ENCODE results near the gene SIT1. TPM values are rescaled to one million over a fixed set of nuclear protein-coding genes. Genes with fewer than 3 reads are reported as not detected.

SIT1 gene
- total RNA-seq, 6 experiments from 2014 or later, result 0.18 to 0.58 (median 0.37) TPM; not detected in 1

DNA sequence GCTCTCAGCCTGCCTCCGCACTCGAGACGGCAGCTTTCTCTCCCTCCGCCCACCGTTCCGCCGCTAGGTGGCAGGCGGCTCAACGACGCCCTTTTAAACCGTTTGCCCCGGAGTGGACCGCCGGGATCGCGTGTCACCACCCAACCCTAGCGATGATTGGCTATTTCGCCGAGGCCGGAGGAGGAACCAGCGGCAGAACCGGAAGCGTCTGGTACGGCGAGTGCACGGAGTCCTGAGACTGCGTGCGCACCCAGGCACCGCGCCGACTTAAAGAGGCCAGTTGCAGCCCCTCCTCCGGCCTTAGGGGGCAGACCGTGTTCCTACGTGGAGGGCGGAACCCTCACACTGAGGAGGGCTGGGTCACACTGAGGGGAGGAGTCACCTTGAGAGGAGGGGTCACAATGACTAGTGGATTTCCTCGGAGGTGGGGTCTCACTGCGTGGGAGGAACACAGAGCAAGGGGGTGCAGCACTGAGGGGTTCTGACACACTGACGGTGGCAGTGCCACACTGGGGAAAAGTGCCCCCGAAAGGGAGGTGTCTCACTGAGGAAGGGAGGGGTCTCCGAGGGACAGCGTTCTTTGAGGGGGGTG, 46.6 kb downstream of the SIT1 start:
- TF ChIP-seq, protein P1, sequence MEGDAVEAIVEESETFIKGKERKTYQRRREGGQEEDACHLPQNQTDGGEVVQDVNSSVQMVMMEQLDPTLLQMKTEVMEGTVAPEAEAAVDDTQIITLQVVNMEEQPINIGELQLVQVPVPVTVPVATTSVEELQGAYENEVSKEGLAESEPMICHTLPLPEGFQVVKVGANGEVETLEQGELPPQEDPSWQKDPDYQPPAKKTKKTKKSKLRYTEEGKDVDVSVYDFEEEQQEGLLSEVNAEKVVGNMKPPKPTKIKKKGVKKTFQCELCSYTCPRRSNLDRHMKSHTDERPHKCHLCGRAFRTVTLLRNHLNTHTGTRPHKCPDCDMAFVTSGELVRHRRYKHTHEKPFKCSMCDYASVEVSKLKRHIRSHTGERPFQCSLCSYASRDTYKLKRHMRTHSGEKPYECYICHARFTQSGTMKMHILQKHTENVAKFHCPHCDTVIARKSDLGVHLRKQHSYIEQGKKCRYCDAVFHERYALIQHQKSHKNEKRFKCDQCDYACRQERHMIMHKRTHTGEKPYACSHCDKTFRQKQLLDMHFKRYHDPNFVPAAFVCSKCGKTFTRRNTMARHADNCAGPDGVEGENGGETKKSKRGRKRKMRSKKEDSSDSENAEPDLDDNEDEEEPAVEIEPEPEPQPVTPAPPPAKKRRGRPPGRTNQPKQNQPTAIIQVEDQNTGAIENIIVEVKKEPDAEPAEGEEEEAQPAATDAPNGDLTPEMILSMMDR (IDR thresholded peaks at IDR 0.05), result peak; percentile 93 to 98 (median 97)
- peak; percentile 64 for TF ChIP-seq POLR2A (IDR thresholded peaks at IDR 0.05)
- Histone ChIP-seq H3K9me3 (no peaks in the 10 kb centered on the region), H3K4me3 (peak overlapping the region; percentile 61 to 85 (median 65)), H3K4me1 (peaks cover 0 to 11% (median 3%) of the 10 kb centered on the region in 4 donors), H3K27me3 (no peaks in the 10 kb centered on the region), H3K36me3 (peaks cover 0 to 10% (median 4%) of the 10 kb centered on the region in 4 donors), H3K27ac (peak overlapping the region; percentile 83 to 89 (median 89))
- ATAC-seq, result peak; percentile 92 to 95 (median 92)
- WGBS (ENCODE audit: insufficient coverage, low coverage, low lambda C conversion rate, missing lambda C conversion rate), result under 1% methylated on average over 28 of the region's 41 CpGs
- DNase-seq, result peak; percentile 99 to 100 (median 100)
- intact Hi-C loops (cut with DNase I), result no loop called here

DNA sequence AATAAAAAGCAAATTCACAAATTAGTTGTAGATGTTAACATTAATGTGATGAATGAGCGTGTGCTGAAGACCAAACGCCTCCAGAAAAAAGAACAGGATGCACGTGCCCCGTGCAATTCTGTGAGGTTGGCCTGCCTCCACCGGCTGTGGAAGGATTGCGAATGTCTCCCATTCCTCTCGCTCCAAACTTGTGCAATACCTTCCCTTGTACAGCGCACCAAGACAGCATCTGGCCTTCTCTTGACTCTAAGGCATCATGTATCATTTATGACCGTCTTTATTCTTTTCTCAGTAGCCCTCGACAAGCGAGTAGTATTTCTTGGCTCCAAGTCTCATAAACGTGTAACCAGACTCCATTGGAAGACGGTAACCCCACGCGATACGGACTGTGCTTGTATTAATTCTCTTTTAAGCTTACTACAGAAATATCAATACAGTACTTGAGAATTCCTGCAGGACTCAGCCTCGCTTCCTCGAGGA, 47.2 kb downstream of the SIT1 start:
- ATAC-seq (peak; percentile 6 to 26 (median 12)), DNase-seq (peak in 2 of 3 donors; percentile 40 to 71)
- H3K27ac ChIP-seq, result peak overlapping the region; percentile 28 to 89 (median 46)
- H3K36me3 ChIP-seq, result peaks cover 0 to 5% (median under 1%) of the 10 kb centered on the region in 4 donors
- H3K4me3 ChIP-seq, result peak overlapping the region; percentile 15 to 85 (median 61)
- H3K9me3 ChIP-seq, result no peaks in the 10 kb centered on the region
- 9% methylated on average over 18 of the region's 18 CpGs for WGBS (ENCODE audit: insufficient coverage, low coverage, low lambda C conversion rate, missing lambda C conversion rate)
- H3K27me3 ChIP-seq, result no peaks in the 10 kb centered on the region
- H3K4me1 ChIP-seq, result peaks cover 0 to 11% (median 3%) of the 10 kb centered on the region in 4 donors
- TF ChIP-seq POLR2A (IDR thresholded peaks at IDR 0.05), result no peak
- TF ChIP-seq, protein P1 (IDR thresholded peaks at IDR 0.05), result no peak
- intact Hi-C loops (cut with DNase I), result no loop called here

DNA sequence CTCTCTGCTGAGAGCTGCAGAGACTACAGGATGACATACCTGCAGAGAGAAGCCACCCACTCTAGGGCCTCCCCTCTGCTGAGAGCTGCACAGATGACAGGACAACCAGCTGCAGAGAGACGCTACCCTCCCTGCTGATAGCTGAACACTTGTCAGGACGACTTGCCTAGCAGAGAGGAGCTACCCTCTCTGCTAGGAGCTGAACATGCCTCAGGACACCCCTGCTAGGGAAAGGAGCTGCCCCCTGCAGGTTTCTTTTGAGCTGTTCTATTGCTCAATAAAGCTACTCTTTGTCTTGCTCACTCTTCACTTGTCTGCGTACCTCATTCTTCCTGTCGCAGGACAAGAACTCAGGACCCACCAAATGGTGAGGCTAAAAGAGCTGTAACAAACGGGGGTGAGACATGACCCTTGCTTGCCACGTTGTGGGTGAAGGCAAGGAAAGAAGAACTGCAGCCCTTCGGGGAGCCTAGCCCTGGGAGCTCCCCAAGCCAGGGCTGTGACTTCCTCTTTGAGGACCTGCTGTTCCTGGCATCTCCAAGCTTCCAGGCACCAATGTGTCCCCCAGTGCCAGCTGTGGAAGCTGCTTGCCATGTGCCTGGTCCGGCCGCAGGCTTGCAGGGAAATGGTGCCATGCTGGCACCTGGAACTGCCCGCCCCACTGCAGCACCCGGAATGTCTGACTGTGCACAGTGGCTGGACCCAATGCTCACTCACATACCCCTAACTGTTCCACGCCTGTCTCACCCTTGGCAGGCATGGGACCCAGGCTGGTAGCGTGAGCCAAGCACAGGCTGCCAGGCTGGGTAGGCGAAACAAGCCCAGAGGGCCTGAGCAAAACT, 50.7 kb downstream of the SIT1 start:
- Histone ChIP-seq H3K36me3 (no peaks in the 10 kb centered on the region), H3K9me3 (no peaks in the 10 kb centered on the region), H3K27ac (no peak overlapping the region), H3K4me1 (no peaks in the 10 kb centered on the region), H3K27me3 (no peaks in the 10 kb centered on the region), H3K4me3 (no peak overlapping the region)
- intact Hi-C loops (cut with DNase I), result no loop called here
- ATAC-seq (no peak), DNase-seq (no peak)
- WGBS (ENCODE audit: insufficient coverage, low coverage, low lambda C conversion rate, missing lambda C conversion rate), result 54% methylated on average over 3 of the region's 14 CpGs
- TF ChIP-seq, protein P1 (IDR thresholded peaks at IDR 0.05), result no peak
- no peak for TF ChIP-seq POLR2A (IDR thresholded peaks at IDR 0.05)

Small RNA genes lying within 50 kb of the gene (microRNA-seq; reads per million reads assigned to microRNA genes)
- gene MIR4667, result 0.58 to 2.6 reads per million in 2 donors

Small RNA genes lying within 50 kb of the gene (small RNA-seq; reads per million reads assigned to genes)
- gene MIR4667 (0 reads per million in 2 experiments), gene RMRP (0 reads per million in 2 experiments), gene RN7SL22P (0 reads per million in 2 experiments)

Other genes with a start within 250 kb of the SIT1 start
- gene RUSC2, start 160.8 kb downstream of the SIT1 start, total RNA-seq, result 10 to 100 TPM in 2 of 6 experiments, 1 to 10 TPM in 4; 6.0 to 12.9 (median 9.1) TPM
- gene TESK1, start 45.7 kb downstream of the SIT1 start, total RNA-seq, result 10 to 100 TPM; 10.7 to 17.2 (median 13.4) TPM
- 1 to 10 TPM in 4 of 6 experiments, under 1 TPM in 2; 0.60 to 6.9 (median 2.3) TPM for gene CD72, start 32.5 kb downstream of the SIT1 start, total RNA-seq
- over 10,000 TPM in 2 of 6 experiments, 1,000 to 10,000 TPM in 4; 1,534 to 17,791 (median 6,650) TPM for gene RMRP, start 7.1 kb upstream of the SIT1 start, total RNA-seq
- 10 to 100 TPM; 10.0 to 24.2 (median 15.3) TPM for gene CCDC107, start 7.4 kb upstream of the SIT1 start, total RNA-seq
- gene ARHGEF39, start 14.3 kb upstream of the SIT1 start, total RNA-seq, result 1 to 10 TPM in 1 of 6 experiments, under 1 TPM in 5; 0.11 to 3.6 (median 0.43) TPM
- 1 to 10 TPM in 1 of 6 experiments, under 1 TPM in 4, not detected in 1; 0.64 to 1.6 (median 0.93) TPM for gene CA9, start 23.0 kb upstream of the SIT1 start, total RNA-seq
- gene TPM2, start 39.0 kb upstream of the SIT1 start, total RNA-seq, result 10 to 100 TPM in 4 of 6 experiments, 1 to 10 TPM in 2; 4.7 to 23.3 (median 12.4) TPM
- gene TLN1, start 81.3 kb upstream of the SIT1 start, total RNA-seq, result 100 to 1,000 TPM; 103 to 168 (median 128) TPM
- gene CREB3, start 81.7 kb upstream of the SIT1 start, total RNA-seq, result 10 to 100 TPM; 12.1 to 35.2 (median 17.8) TPM
- 10 to 100 TPM; 29.5 to 53.7 (median 35.2) TPM for gene GBA2, start 98.3 kb upstream of the SIT1 start, total RNA-seq
- gene RGP1, start 98.4 kb upstream of the SIT1 start, total RNA-seq, result 10 to 100 TPM in 5 of 6 experiments, 1 to 10 TPM in 1; 9.5 to 13.0 (median 11.4) TPM
- gene MSMP, start 103.3 kb upstream of the SIT1 start, total RNA-seq, result not detected
- 10 to 100 TPM in 5 of 6 experiments, 1 to 10 TPM in 1; 2.8 to 34.5 (median 13.1) TPM for gene NPR2, start 140.7 kb upstream of the SIT1 start, total RNA-seq
- gene SPAG8, start 161.3 kb upstream of the SIT1 start, total RNA-seq, result 1 to 10 TPM in 1 of 6 experiments, under 1 TPM in 2, not detected in 3; 0.42 to 1.3 (median 0.80) TPM
- gene HINT2, start 164.1 kb upstream of the SIT1 start, total RNA-seq, result 10 to 100 TPM; 46.0 to 86.3 (median 67.1) TPM
- gene FAM221B, start 177.8 kb upstream of the SIT1 start, total RNA-seq, result not detected
- gene TMEM8B, start 178.3 kb upstream of the SIT1 start, total RNA-seq, result 1 to 10 TPM; 1.7 to 4.7 (median 3.5) TPM
- gene OR13J1, start 219.5 kb upstream of the SIT1 start, total RNA-seq, result not detected

All from right lobe of liver (tissue), 6 donors.